A549 (cell line): Measurements from ENCODE around the gene C10orf67. TPM values are rescaled to one million over a fixed set of nuclear protein-coding genes. Genes with fewer than 3 reads are reported as not detected.
A peak's percentile ranks its signal among the peaks of the same experiment; 100 is the strongest.

ENCODE experiments used
- ATAC-seq, 2 experiments: fragments of 200-7000 bp in 1 of 2; fragments of >200 bp in 1 of 2; cut with Nextera tagmentation in 1 of 2; cut with Tn5 transposase in 1 of 2; 3 replicates each; pipeline versions ENCODE4 v1.8.0 to v1.9.1; 2018 to 2020; ENCODE audit warnings: mild to moderate bottlenecking in 1 of 2, moderate library complexity in 1 of 2
- CTCF ChIA-PET: fragments of 300-600 bp; sonication (Branson Sonifier 250); formaldehyde crosslinking; extraction: SDS; loops from one replicate; lab custom pipeline; 2021; ENCODE audit warnings: antibody characterized with exemption, inconsistent platforms; lab: Yijun Ruan, JAX
- POLR2A ChIA-PET: fragments of 350-600 bp; formaldehyde crosslinking; extraction: SDS; loops from one replicate; lab custom pipeline; 2021; ENCODE audit warnings: antibody characterized with exemption, inconsistent platforms; lab: Yijun Ruan, JAX
- DNase-seq, 2 experiments: peaks; one replicate each; pipeline versions ENCODE4 v3.0.0 to v3.0.0-alpha.2; 2011 to 2016; ENCODE audit warnings: low read depth in 1 of 2, low spot score in 1 of 2
- FAIRE-seq: peaks from 2 replicates; lab custom pipeline; 2011; peaks lifted over from hg19 to GRCh38; lab: Jason Lieb, UNC
- H3K27ac ChIP-seq, 2 experiments: fragments of >200 bp; sonication (Bioruptor Twin); formaldehyde crosslinking; 3 replicates each; pipeline ENCODE4 v1.5.1; 2016 to 2017
- H3K4me1 ChIP-seq: fragments of >200 bp; sonication (Bioruptor Twin); formaldehyde crosslinking; 3 replicates; pipeline ENCODE4 v1.6.1; 2016
- H3K4me2 ChIP-seq: fragments of >200 bp; sonication (Bioruptor Twin); formaldehyde crosslinking; 3 replicates; pipeline ENCODE4 v1.6.1; 2016
- H3K4me3 ChIP-seq: fragments of >200 bp; sonication (Bioruptor Twin); formaldehyde crosslinking; 3 replicates; pipeline ENCODE4 v1.5.1; 2016
- H3K9me3 ChIP-seq: fragments of >200 bp; sonication (Bioruptor Twin); formaldehyde crosslinking; 3 replicates; pipeline ENCODE4 v1.6.1; 2016
- BCL3 ChIP-seq: fragments of >200 bp; sonication (Bioruptor Twin); formaldehyde crosslinking; IDR thresholded peaks from 3 replicates; pipeline ENCODE4 v1.6.1; 2016
- CBX2 ChIP-seq: fragments of 200-600 bp; sonication (generic); IDR thresholded peaks from 2 replicates; pipeline ENCODE4 v1.6.1; 2016; ENCODE audit warnings: low read depth, mild to moderate bottlenecking, borderline replicate concordance
- CEBPB ChIP-seq, 2 experiments: fragments of >200 bp in 1 of 2; sonication (Bioruptor Twin) in 1 of 2; formaldehyde crosslinking in 1 of 2; IDR thresholded peaks; 2 replicates each; pipeline ENCODE4 v1.6.1; 2012 to 2016
- CHD2 ChIP-seq: fragments of 150-350 bp; IDR thresholded peaks from 2 replicates; pipeline ENCODE4 v1.6.1; 2014; ENCODE audit warnings: low read length; ENCODE audit not compliant: partially characterized antibody
- CHD4 ChIP-seq: fragments of 200-600 bp; sonication (generic); IDR thresholded peaks from 2 replicates; pipeline ENCODE4 v1.6.1; 2016; ENCODE audit warnings: antibody characterized with exemption, mild to moderate bottlenecking, borderline replicate concordance
- CTCF ChIP-seq: fragments of >200 bp; sonication (Bioruptor Twin); formaldehyde crosslinking; IDR thresholded peaks from 3 replicates; pipeline ENCODE4 v1.5.1; 2016
- EP300 ChIP-seq, 2 experiments: fragments of >200 bp; sonication (Bioruptor Twin); formaldehyde crosslinking; IDR thresholded peaks; 2 replicates in 1 of 2; 3 replicates in 1 of 2; pipeline ENCODE4 v1.6.1; 2016 to 2017
- ESRRA ChIP-seq: fragments of 150-350 bp; IDR thresholded peaks from 2 replicates; pipeline ENCODE4 v1.6.1; 2014; ENCODE audit warnings: mild to moderate bottlenecking, low read length, borderline replicate concordance
- FOSL2 ChIP-seq, 2 experiments: fragments of 450-650 bp in 1 of 2; fragments of >200 bp in 1 of 2; sonication (Bioruptor Twin) in 1 of 2; formaldehyde crosslinking; IDR thresholded peaks; 2 replicates each; pipeline versions ENCODE4 v1.5.0 to v1.6.1; 2016 to 2020; ENCODE audit warnings: mild to moderate bottlenecking in 1 of 2, moderate library complexity in 1 of 2
- HDAC2 ChIP-seq: fragments of 200-600 bp; sonication (generic); IDR thresholded peaks from 2 replicates; pipeline ENCODE4 v1.6.1; 2016
- HES2 ChIP-seq: fragments of >200 bp; sonication (Bioruptor Twin); formaldehyde crosslinking; IDR thresholded peaks from 2 replicates; pipeline ENCODE4 v1.6.1; 2016
- HOXA7 ChIP-seq: fragments of 250-450 bp; sonication (Bioruptor Pico); IDR thresholded peaks from 2 replicates; pipeline ENCODE4 v1.5.0; 2020; ENCODE audit warnings: mild to moderate bottlenecking, moderate library complexity
- HOXB13 ChIP-seq: fragments of 250-450 bp; sonication (Bioruptor Pico); IDR thresholded peaks from 2 replicates; pipeline ENCODE4 v1.5.0; 2020; ENCODE audit warnings: low read depth, mild to moderate bottlenecking, moderate library complexity
- HOXB5 ChIP-seq: fragments of 250-450 bp; sonication (Bioruptor Pico); IDR thresholded peaks from 2 replicates; pipeline ENCODE4 v1.5.0; 2020; ENCODE audit warnings: mild to moderate bottlenecking, moderate library complexity
- JUN ChIP-seq, 2 experiments: fragments of >200 bp; sonication (Bioruptor Twin); formaldehyde crosslinking; IDR thresholded peaks; 2 replicates in 1 of 2; 3 replicates in 1 of 2; pipeline ENCODE4 v1.6.1; 2016 to 2017
- JUNB ChIP-seq: fragments of >200 bp; sonication (Bioruptor Twin); formaldehyde crosslinking; IDR thresholded peaks from 2 replicates; pipeline ENCODE4 v1.6.1; 2016
- MAX ChIP-seq: IDR thresholded peaks from 2 replicates; pipeline ENCODE4 v1.6.1; 2012
- MAZ ChIP-seq: fragments of 150-350 bp; IDR thresholded peaks from 2 replicates; pipeline ENCODE4 v1.6.1; 2014; ENCODE audit warnings: antibody characterized with exemption, low read depth, low read length, borderline replicate concordance
- NFE2L2 ChIP-seq: fragments of 150-350 bp; conservative IDR thresholded peaks from 2 replicates; pipeline ENCODE4 v1.6.1; 2014; ENCODE audit warnings: low read length
- NR3C1 ChIP-seq: fragments of >200 bp; sonication (Bioruptor Twin); formaldehyde crosslinking; IDR thresholded peaks from 3 replicates; pipeline ENCODE4 v1.6.1; 2017
- POLR2A ChIP-seq: IDR thresholded peaks from 2 replicates; pipeline ENCODE4 v1.6.1; 2012; ENCODE audit warnings: mild to moderate bottlenecking, low read length
- RAD21 ChIP-seq, 2 experiments: fragments of >200 bp in 1 of 2; sonication (Bioruptor Twin) in 1 of 2; formaldehyde crosslinking in 1 of 2; IDR thresholded peaks in 1 of 2; conservative IDR thresholded peaks in 1 of 2; 2 replicates in 1 of 2; 3 replicates in 1 of 2; pipeline ENCODE4 v1.6.1; 2012 to 2018; ENCODE audit warnings: inconsistent platforms in 1 of 2
- RCOR1 ChIP-seq: fragments of 150-350 bp; IDR thresholded peaks from 2 replicates; pipeline ENCODE4 v1.6.1; 2014; ENCODE audit warnings: antibody characterized with exemption, low read length, low read depth
- RFX5 ChIP-seq: fragments of 450-650 bp; IDR thresholded peaks from 2 replicates; pipeline ENCODE4 v1.7.1; 2014; ENCODE audit warnings: antibody characterized with exemption, mild to moderate bottlenecking, moderate library complexity
- RNF2 ChIP-seq: fragments of 200-600 bp; sonication (generic); IDR thresholded peaks from 2 replicates; pipeline ENCODE4 v1.6.1; 2016; ENCODE audit warnings: low read depth, mild to moderate bottlenecking, antibody characterized with exemption, moderate library complexity, borderline replicate concordance
- SMC3 ChIP-seq: fragments of >200 bp; sonication (Bioruptor Twin); formaldehyde crosslinking; IDR thresholded peaks from 3 replicates; pipeline ENCODE4 v1.6.1; 2018; ENCODE audit warnings: inconsistent platforms
- ZNF302 ChIP-seq: fragments of 250-450 bp; sonication (Bioruptor Pico); IDR thresholded peaks from 2 replicates; pipeline ENCODE4 v1.9.0; 2021; ENCODE audit warnings: inconsistent platforms, mild to moderate bottlenecking, moderate library complexity
- WGBS: methylation state at CpG from one replicate; pipeline ENCODE4 v1.1.6; 2017; ENCODE audit errors: missing lambda C conversion rate; 5-methylcytosine and 5-hydroxymethylcytosine counted together
- polyA plus RNA-seq, 4 experiments: library from polyadenylated mRNA; depleted of rRNA in 3 of 4; stranded (reverse); fragments of >200 nt; fragmentation: RNase III in 1 of 4; extraction: RNeasy Plus Mini Kit Qiagen cat#74134 plus additional on column Dnase treatment in 1 of 4; gene quantifications; 2 replicates in 3 of 4; 3 replicates in 1 of 4; pipeline ENCODE4 v1.2.3, GENCODE V29; 2011 to 2017

The C10orf67 gene
- polyA plus RNA-seq, 2 of the 4 experiments (the other 2 are of a cell fraction): 0.06 to 0.09 TPM

GRCh38 chr10:23316406-23316805 lies 28.2 kb downstream of the C10orf67 start:
- H3K9me3 ChIP-seq: no peaks in the 10 kb centered on the region
- DNase-seq (no peak), FAIRE-seq (no peak), ATAC-seq (no peak)
- TF ChIP-seq ESRRA (no peak), FOSL2 (IDR thresholded peaks at IDR 0.05) (no peak), FOSL2 (CRISPR knock-in tag; IDR thresholded peaks at IDR 0.05) (no peak), RCOR1 (no peak), HOXB5 (CRISPR knock-in tag) (no peak), HDAC2 (no peak), CHD4 (no peak), JUN (IDR thresholded peaks at IDR 0.05) (no peak), CTCF (no peak), RFX5 (no peak), JUNB (no peak), POLR2A (no peak), MAX (no peak), RAD21 (conservative IDR thresholded peaks at IDR 0.05 in 1 of 2, IDR thresholded peaks at IDR 0.05 in 1 of 2) (no peak), CHD2 (no peak), HOXA7 (CRISPR knock-in tag) (no peak)
- ChIA-PET CTCF (interaction anchor here (0.8 to 11.3 kb wide), 3 partner anchors 158 to 387 kb away, joined by 4 to 176 read pairs (median 4); no protein-coding TSS in a partner anchor), POLR2A (no interaction called here)
- H3K4me1 ChIP-seq: no peaks in the 10 kb centered on the region
- H3K27ac ChIP-seq: no peak overlapping the region
- no peak overlapping the region for H3K4me3 ChIP-seq
- H3K4me2 ChIP-seq: no peak overlapping the region
- 9% methylated on average over 5 of the region's 6 CpGs for WGBS

- ChIA-PET CTCF (interaction anchor here (0.8 to 11.3 kb wide), 11 partner anchors 8 to 1201 kb away, joined by 3 to 176 read pairs (median 5); no protein-coding TSS in a partner anchor), POLR2A (no interaction called here)
Measured at GRCh38 chr10:23315966-23316365, 28.6 kb downstream of the C10orf67 start.

GRCh38 chr10:23314835-23315239 lies 29.8 kb downstream of the C10orf67 start:
- no peaks in the 10 kb centered on the region for H3K9me3 ChIP-seq
- no peak for TF ChIP-seq CHD4
- TF ChIP-seq BCL3: no peak
- no peak for TF ChIP-seq MAX
- TF ChIP-seq HOXB13 (CRISPR knock-in tag): no peak
- TF ChIP-seq ZNF302 (CRISPR knock-in tag): no peak
- no peak for TF ChIP-seq FOSL2 (IDR thresholded peaks at IDR 0.05)
- TF ChIP-seq FOSL2 (CRISPR knock-in tag; IDR thresholded peaks at IDR 0.05): no peak
- no peak for TF ChIP-seq RFX5
- no peak for TF ChIP-seq NFE2L2
- peak; percentile 85 for TF ChIP-seq CTCF
- TF ChIP-seq RAD21 (conservative IDR thresholded peaks at IDR 0.05 in 1 of 2, IDR thresholded peaks at IDR 0.05 in 1 of 2): peak; percentile 79 to 89
- no peak for TF ChIP-seq NR3C1
- TF ChIP-seq EP300 (IDR thresholded peaks at IDR 0.05): no peak
- no peak for TF ChIP-seq MAZ
- no peak for TF ChIP-seq RNF2
- TF ChIP-seq POLR2A: no peak
- TF ChIP-seq SMC3: peak; percentile 92
- TF ChIP-seq CEBPB (IDR thresholded peaks at IDR 0.05): no peak
- no peak overlapping the region for H3K4me3 ChIP-seq
- DNase-seq (peak; percentile 13 to 74), FAIRE-seq (peak; percentile 77), ATAC-seq (peak; percentile 79 to 80; a peak in 5 of 6 replicates)
- WGBS: 0% methylated on average over 3 of the region's 3 CpGs
- H3K4me1 ChIP-seq: no peaks in the 10 kb centered on the region
- H3K27ac ChIP-seq: no peak overlapping the region
- H3K4me2 ChIP-seq: no peak overlapping the region
- POLR2A ChIA-PET: interaction anchor here (1.4 kb wide), 1 partner anchor 124 kb away, joined by 3 read pairs; the partner anchor contains the start of gene OTUD1
- CTCF ChIA-PET: interaction anchor here (0.6 to 11.3 kb wide), 51 partner anchors 10 to 2000 kb away, joined by 3 to 176 read pairs (median 5); no protein-coding TSS in a partner anchor

More at GRCh38 chr10:23315966-23316365, 28.6 kb downstream of the C10orf67 start:
- DNase-seq (no peak), ATAC-seq (no peak; a peak in 1 of 6 replicates), FAIRE-seq (no peak)
- Histone ChIP-seq H3K4me3 (no peak overlapping the region), H3K9me3 (no peaks in the 10 kb centered on the region), H3K4me1 (no peaks in the 10 kb centered on the region), H3K27ac (no peak overlapping the region), H3K4me2 (no peak overlapping the region)
- no peak for TF ChIP-seq CBX2
- TF ChIP-seq POLR2A: no peak
- TF ChIP-seq RAD21 (conservative IDR thresholded peaks at IDR 0.05 in 1 of 2, IDR thresholded peaks at IDR 0.05 in 1 of 2): no peak
- TF ChIP-seq RCOR1: no peak
- TF ChIP-seq JUNB: no peak
- no peak for TF ChIP-seq SMC3
- TF ChIP-seq HES2: no peak
- 64% methylated on average over 2 of the region's 3 CpGs for WGBS
